ENCODE data around the gene VAV2.
"Not testable (repeated sequence)": the region's sequence is repeated elsewhere in the genome, so short reads cannot be mapped to it uniquely, and the experiment has no call there.

The VAV2 gene

GRCh38 chr9:133777068-133777791 is 214.9 kb downstream of the VAV2 start:
- DNase-seq, result no peak

GRCh38 chr9:133775951-133776905 is 215.9 kb downstream of the VAV2 start:
- no peak for DNase-seq

GRCh38 chr9:133775291-133775690 is 216.8 kb downstream of the VAV2 start:
- no peak for DNase-seq

- DNase-seq, result no peak
Observed at GRCh38 chr9:133774799-133775198, 217.3 kb downstream of the VAV2 start.

- no peak for DNase-seq
Observed at GRCh38 chr9:133773889-133774655, 218.1 kb downstream of the VAV2 start.

GRCh38 chr9:133772581-133772980 is 219.5 kb downstream of the VAV2 start:
- DNase-seq, result no peak

- DNase-seq, result no peak
Observed at GRCh38 chr9:133771486-133772482, 220.3 kb downstream of the VAV2 start.

- no peak for DNase-seq
Observed at GRCh38 chr9:133770076-133770777, 221.9 kb downstream of the VAV2 start.

- DNase-seq, result no peak
Observed at GRCh38 chr9:133769511-133770075, 222.5 kb downstream of the VAV2 start.

- DNase-seq, result no peak
Observed at GRCh38 chr9:133768859-133769510, 223.1 kb downstream of the VAV2 start.

GRCh38 chr9:133768371-133768858 is 223.7 kb downstream of the VAV2 start:
- no peak for DNase-seq

GRCh38 chr9:133767625-133768024 is 224.5 kb downstream of the VAV2 start:
- DNase-seq, result no peak

GRCh38 chr9:133767008-133767407 is 225.1 kb downstream of the VAV2 start:
- DNase-seq, result no peak

- DNase-seq, result not testable (repeated sequence)
Observed at GRCh38 chr9:133766234-133766633, 225.9 kb downstream of the VAV2 start.

GRCh38 chr9:133763272-133764183 is 228.6 kb downstream of the VAV2 start:
- no peak for DNase-seq

GRCh38 chr9:133762488-133763271 is 229.4 kb downstream of the VAV2 start:
- DNase-seq, result no peak

GRCh38 chr9:133761641-133762248 is 230.4 kb downstream of the VAV2 start:
- DNase-seq, result no peak

Measured in stimulated activated CD4-positive, alpha-beta T cell treated with anti-CD3 and anti-CD28 coated beads, Interleukin-1b, Interleukin-23, amount 100 ng/mL, for 48 hours (primary cell).